ENCODE results near the gene MED9. TPM values are rescaled to one million over a fixed set of nuclear protein-coding genes. Genes with fewer than 3 reads are reported as not detected.

MED9 gene
- polyA plus RNA-seq, 1 donor from 2014 or later = 25.1 TPM

DNA sequence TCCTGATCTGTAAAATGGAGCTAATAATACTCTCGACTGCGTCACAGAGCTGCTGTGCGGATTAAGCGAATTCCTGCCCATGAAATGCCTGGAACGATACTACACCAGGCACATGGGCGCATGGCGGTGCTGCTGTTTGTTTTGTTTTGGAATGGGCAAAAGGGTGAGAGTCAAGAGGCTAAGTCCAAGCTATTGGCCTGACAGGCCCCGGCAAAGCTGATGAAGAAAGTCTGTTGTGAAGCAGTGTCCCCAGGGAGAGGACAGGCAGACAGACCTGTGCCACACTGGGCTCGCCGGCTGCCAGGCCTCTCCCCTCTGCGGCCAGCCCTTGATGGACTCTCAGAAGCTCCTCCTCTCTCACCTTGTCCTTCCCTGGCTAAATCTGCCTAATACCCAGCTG, 50.7 kb downstream of the MED9 start:
- no peaks in the 10 kb centered on the region for H3K9me3 ChIP-seq (ENCODE audit: low read length)
- no peaks in the 10 kb centered on the region for H3K79me2 ChIP-seq (replicated peaks; ENCODE audit: insufficient read depth, low read length)
- H2AFZ ChIP-seq (ENCODE audit: low read depth, low read length) = no peak overlapping the region
- no peaks in the 10 kb centered on the region for H4K20me1 ChIP-seq (ENCODE audit: insufficient read depth)
- no peaks in the 10 kb centered on the region for H3K36me3 ChIP-seq (ENCODE audit: insufficient read depth, low read length)
- H3K4me2 ChIP-seq (ENCODE audit: low read length) = no peak overlapping the region
- H3K27me3 ChIP-seq (ENCODE audit: insufficient read depth, low read depth, low read length) = no peaks in the 10 kb centered on the region
- TF ChIP-seq EZH2 (IDR thresholded peaks at IDR 0.05; ENCODE audit: borderline replicate concordance, insufficient read depth, low read length, poor library complexity, severe bottlenecking) (no peak), SMC3 (conservative IDR thresholded peaks at IDR 0.05; ENCODE audit: poor library complexity) (no peak), POLR2AphosphoS5 (IDR thresholded peaks at IDR 0.05) (no peak), RAD21 (conservative IDR thresholded peaks at IDR 0.05) (no peak), MXI1 (conservative IDR thresholded peaks at IDR 0.05; ENCODE audit: poor library complexity, severe bottlenecking) (no peak), TAF1 (IDR thresholded peaks at IDR 0.05; ENCODE audit: low read depth) (no peak), EP300 (conservative IDR thresholded peaks at IDR 0.05; ENCODE audit: poor library complexity, severe bottlenecking) (no peak)
- TF ChIP-seq, protein P1, sequence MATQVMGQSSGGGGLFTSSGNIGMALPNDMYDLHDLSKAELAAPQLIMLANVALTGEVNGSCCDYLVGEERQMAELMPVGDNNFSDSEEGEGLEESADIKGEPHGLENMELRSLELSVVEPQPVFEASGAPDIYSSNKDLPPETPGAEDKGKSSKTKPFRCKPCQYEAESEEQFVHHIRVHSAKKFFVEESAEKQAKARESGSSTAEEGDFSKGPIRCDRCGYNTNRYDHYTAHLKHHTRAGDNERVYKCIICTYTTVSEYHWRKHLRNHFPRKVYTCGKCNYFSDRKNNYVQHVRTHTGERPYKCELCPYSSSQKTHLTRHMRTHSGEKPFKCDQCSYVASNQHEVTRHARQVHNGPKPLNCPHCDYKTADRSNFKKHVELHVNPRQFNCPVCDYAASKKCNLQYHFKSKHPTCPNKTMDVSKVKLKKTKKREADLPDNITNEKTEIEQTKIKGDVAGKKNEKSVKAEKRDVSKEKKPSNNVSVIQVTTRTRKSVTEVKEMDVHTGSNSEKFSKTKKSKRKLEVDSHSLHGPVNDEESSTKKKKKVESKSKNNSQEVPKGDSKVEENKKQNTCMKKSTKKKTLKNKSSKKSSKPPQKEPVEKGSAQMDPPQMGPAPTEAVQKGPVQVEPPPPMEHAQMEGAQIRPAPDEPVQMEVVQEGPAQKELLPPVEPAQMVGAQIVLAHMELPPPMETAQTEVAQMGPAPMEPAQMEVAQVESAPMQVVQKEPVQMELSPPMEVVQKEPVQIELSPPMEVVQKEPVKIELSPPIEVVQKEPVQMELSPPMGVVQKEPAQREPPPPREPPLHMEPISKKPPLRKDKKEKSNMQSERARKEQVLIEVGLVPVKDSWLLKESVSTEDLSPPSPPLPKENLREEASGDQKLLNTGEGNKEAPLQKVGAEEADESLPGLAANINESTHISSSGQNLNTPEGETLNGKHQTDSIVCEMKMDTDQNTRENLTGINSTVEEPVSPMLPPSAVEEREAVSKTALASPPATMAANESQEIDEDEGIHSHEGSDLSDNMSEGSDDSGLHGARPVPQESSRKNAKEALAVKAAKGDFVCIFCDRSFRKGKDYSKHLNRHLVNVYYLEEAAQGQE (IDR thresholded peaks at IDR 0.05; ENCODE audit: borderline replicate concordance) = no peak
- TF ChIP-seq, protein P2, sequence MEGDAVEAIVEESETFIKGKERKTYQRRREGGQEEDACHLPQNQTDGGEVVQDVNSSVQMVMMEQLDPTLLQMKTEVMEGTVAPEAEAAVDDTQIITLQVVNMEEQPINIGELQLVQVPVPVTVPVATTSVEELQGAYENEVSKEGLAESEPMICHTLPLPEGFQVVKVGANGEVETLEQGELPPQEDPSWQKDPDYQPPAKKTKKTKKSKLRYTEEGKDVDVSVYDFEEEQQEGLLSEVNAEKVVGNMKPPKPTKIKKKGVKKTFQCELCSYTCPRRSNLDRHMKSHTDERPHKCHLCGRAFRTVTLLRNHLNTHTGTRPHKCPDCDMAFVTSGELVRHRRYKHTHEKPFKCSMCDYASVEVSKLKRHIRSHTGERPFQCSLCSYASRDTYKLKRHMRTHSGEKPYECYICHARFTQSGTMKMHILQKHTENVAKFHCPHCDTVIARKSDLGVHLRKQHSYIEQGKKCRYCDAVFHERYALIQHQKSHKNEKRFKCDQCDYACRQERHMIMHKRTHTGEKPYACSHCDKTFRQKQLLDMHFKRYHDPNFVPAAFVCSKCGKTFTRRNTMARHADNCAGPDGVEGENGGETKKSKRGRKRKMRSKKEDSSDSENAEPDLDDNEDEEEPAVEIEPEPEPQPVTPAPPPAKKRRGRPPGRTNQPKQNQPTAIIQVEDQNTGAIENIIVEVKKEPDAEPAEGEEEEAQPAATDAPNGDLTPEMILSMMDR (IDR thresholded peaks at IDR 0.05; ENCODE audit: poor library complexity, severe bottlenecking) = no peak
- no peak overlapping the region for H3K27ac ChIP-seq (ENCODE audit: low read length)
- no peaks in the 10 kb centered on the region for H3K9me2 ChIP-seq (ENCODE audit: insufficient read depth, low read length)
- H3K9ac ChIP-seq (ENCODE audit: low read length) = no peak overlapping the region
- H3F3A ChIP-seq (ENCODE audit: insufficient read depth, low read length, poor library complexity, severe bottlenecking) = no peaks in the 10 kb centered on the region
- H3K4me3 ChIP-seq (ENCODE audit: low read length) = no peak overlapping the region

DNA sequence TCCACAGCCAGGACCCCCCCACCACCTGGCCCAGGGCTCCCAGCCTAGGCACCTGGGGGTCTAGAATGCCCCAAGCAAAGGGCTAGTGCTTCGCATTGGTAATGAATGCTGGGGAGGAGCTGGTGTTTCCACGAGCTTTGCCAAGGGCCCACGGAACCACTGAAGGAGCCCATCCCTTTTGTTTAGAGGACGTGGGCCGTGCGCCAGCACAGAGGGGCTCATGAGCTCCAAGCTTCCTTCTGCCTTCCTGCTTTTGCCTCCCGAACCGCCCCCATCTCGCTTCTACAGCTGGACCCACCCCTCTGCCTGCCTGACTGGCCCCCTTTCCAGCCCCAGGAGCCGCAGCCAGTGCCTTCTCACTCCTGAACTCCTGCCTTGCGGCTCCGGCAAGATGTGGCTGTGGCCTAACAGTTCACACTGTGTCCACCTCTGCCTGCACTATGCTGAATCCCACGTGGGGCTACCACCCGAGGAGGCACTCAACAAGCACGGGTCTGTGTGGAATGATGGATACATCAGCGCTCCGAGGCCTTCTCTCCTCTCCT, 51.2 kb downstream of the MED9 start:
- Histone ChIP-seq H3K4me2 (ENCODE audit: low read length) (no peak overlapping the region), H3F3A (ENCODE audit: insufficient read depth, low read length, poor library complexity, severe bottlenecking) (no peaks in the 10 kb centered on the region)

More for the DNA sequence above, 51.2 kb downstream of the MED9 start:
- Histone ChIP-seq H3K27ac (ENCODE audit: low read length) (no peak overlapping the region), H3K79me2 (replicated peaks; ENCODE audit: insufficient read depth, low read length) (no peaks in the 10 kb centered on the region), H3K36me3 (ENCODE audit: insufficient read depth, low read length) (no peaks in the 10 kb centered on the region), H3K4me3 (ENCODE audit: low read length) (no peak overlapping the region), H3K27me3 (ENCODE audit: insufficient read depth, low read depth, low read length) (no peaks in the 10 kb centered on the region), H3K9me3 (ENCODE audit: low read length) (no peaks in the 10 kb centered on the region), H3K9me2 (ENCODE audit: insufficient read depth, low read length) (no peaks in the 10 kb centered on the region), H2AFZ (ENCODE audit: low read depth, low read length) (no peak overlapping the region), H3K9ac (ENCODE audit: low read length) (no peak overlapping the region), H4K20me1 (ENCODE audit: insufficient read depth) (no peaks in the 10 kb centered on the region)
- TF ChIP-seq SMC3 (conservative IDR thresholded peaks at IDR 0.05; ENCODE audit: poor library complexity) = no peak
- no peak for TF ChIP-seq POLR2AphosphoS5 (IDR thresholded peaks at IDR 0.05)
- TF ChIP-seq, protein P2 (IDR thresholded peaks at IDR 0.05; ENCODE audit: poor library complexity, severe bottlenecking) = no peak
- no peak for TF ChIP-seq EZH2 (IDR thresholded peaks at IDR 0.05; ENCODE audit: borderline replicate concordance, insufficient read depth, low read length, poor library complexity, severe bottlenecking)
- TF ChIP-seq, protein P1 (IDR thresholded peaks at IDR 0.05; ENCODE audit: borderline replicate concordance) = no peak
- TF ChIP-seq RAD21 (conservative IDR thresholded peaks at IDR 0.05) = no peak
- TF ChIP-seq TAF1 (IDR thresholded peaks at IDR 0.05; ENCODE audit: low read depth) = no peak
- TF ChIP-seq EP300 (conservative IDR thresholded peaks at IDR 0.05; ENCODE audit: poor library complexity, severe bottlenecking) = no peak
- TF ChIP-seq MXI1 (conservative IDR thresholded peaks at IDR 0.05; ENCODE audit: poor library complexity, severe bottlenecking) = no peak

Data from neural cell (in vitro differentiated cells).